HCT116 (cell line): ENCODE measurements around the gene ZNF621. TPM values are rescaled to one million over a fixed set of nuclear protein-coding genes. Genes with fewer than 3 reads are reported as not detected.

Source experiments
- ATAC-seq: fragments of 200-7000 bp; cut with Tn5 transposase; 2 replicates; pipeline ENCODE4 v1.9.1; 2020; ENCODE audit warnings: mild to moderate bottlenecking, moderate library complexity
- BruUV-seq: library from RNA; stranded (reverse); fragments of 400-500 nt; replicated peaks from 2 replicates; lab custom pipeline; 2021; lab: Mats Ljungman, UMichigan
- CTCF ChIA-PET: fragments of 300-600 bp; sonication (Branson Sonifier 250); formaldehyde crosslinking; loops from one replicate; lab custom pipeline; 2021; ENCODE audit warnings: antibody characterized with exemption; lab: Charles Lee
- POLR2A ChIA-PET: fragments of 300-600, 350-600 bp; sonication (Branson Sonifier 250); formaldehyde crosslinking; loops from one replicate; lab custom pipeline; 2021; ENCODE audit warnings: antibody characterized with exemption; lab: Charles Lee
- RAD21 ChIA-PET, 2 experiments: fragments of 300-600 bp; sonication (Branson Sonifier 250); formaldehyde crosslinking; loops; one replicate each; lab custom pipeline; 2023; ENCODE audit warnings: low total read pairs in 2 of 2; ENCODE audit not compliant: uncharacterized antibody in 2 of 2, unreplicated experiment in 2 of 2, low non-redundant PET in 1 of 2; lab: Charles Lee
- DNase-seq: peaks from one replicate; pipeline ENCODE4 v3.0.0-alpha.2; 2010; ENCODE audit warnings: low read depth, low spot score
- H2AFZ ChIP-seq: fragments of 200-600 bp; shearing (Covaris generic), sonication (generic); 2 replicates; pipeline ENCODE4 v1.6.1; 2017; ENCODE audit warnings: low read depth, mixed run types, mixed read lengths, antibody characterized with exemption, low read length; ENCODE audit not compliant: poor library complexity, severe bottlenecking
- H3K27ac ChIP-seq: 2 replicates; pipeline ENCODE4 v1.5.1; 2012; ENCODE audit warnings: low read depth, low read length
- H3K27me3 ChIP-seq: fragments of 200-600 bp; sonication (generic); 2 replicates; pipeline ENCODE4 v1.6.1; 2016; ENCODE audit warnings: mixed run types, low read length, mixed read lengths; ENCODE audit not compliant: insufficient read depth
- H3K36me3 ChIP-seq, 2 experiments: fragments of 200-500 bp in 1 of 2; fragments of 200-600 bp in 1 of 2; sonication (Bioruptor generic) in 1 of 2; sonication (generic) in 1 of 2; 2 replicates each; pipeline versions ENCODE4 v1.5.1 to v1.6.1; 2014 to 2016; ENCODE audit warnings: low read length in 2 of 2, inconsistent platforms in 1 of 2, mixed read lengths in 1 of 2, mixed run types in 1 of 2; ENCODE audit not compliant: insufficient read depth in 2 of 2, control insufficient read depth in 1 of 2
- H3K4me1 ChIP-seq, 2 experiments: fragments of 200-600 bp in 1 of 2; sonication (generic) in 1 of 2; 2 replicates each; pipeline versions ENCODE4 v1.5.1 to v1.6.1; 2012 to 2017; ENCODE audit warnings: low read length in 2 of 2, inconsistent platforms in 1 of 2, mild to moderate bottlenecking in 1 of 2, mixed read lengths in 1 of 2, mixed run types in 1 of 2, moderate library complexity in 1 of 2; ENCODE audit not compliant: insufficient read depth in 2 of 2, control insufficient read depth in 1 of 2
- H3K4me2 ChIP-seq: fragments of 200-600 bp; sonication (generic); 2 replicates; pipeline ENCODE4 v1.6.1; 2017; ENCODE audit warnings: mixed run types, low read length, mixed read lengths
- H3K4me3 ChIP-seq, 2 experiments: fragments of 200-600 bp in 1 of 2; sonication (generic) in 1 of 2; replicated peaks in 1 of 2; 2 replicates each; pipeline ENCODE4 v1.5.1; 2011 to 2016; ENCODE audit warnings: low read length in 2 of 2, control low read depth in 1 of 2, low read depth in 1 of 2, mild to moderate bottlenecking in 1 of 2, mixed read lengths in 1 of 2, mixed run types in 1 of 2
- H3K79me2 ChIP-seq: fragments of 200-600 bp; sonication (generic); 2 replicates; pipeline ENCODE4 v1.6.1; 2017; ENCODE audit warnings: mild to moderate bottlenecking, mixed run types, low read length, moderate library complexity, mixed read lengths; ENCODE audit not compliant: insufficient read depth
- H3K9ac ChIP-seq: fragments of 200-600 bp; sonication (generic); 2 replicates; pipeline ENCODE4 v1.6.1; 2016; ENCODE audit warnings: low read length, mixed read lengths
- H3K9me2 ChIP-seq: fragments of 200-600 bp; sonication (generic), shearing (Covaris generic); 2 replicates; pipeline ENCODE4 v1.6.1; 2017; ENCODE audit warnings: mixed run types, mild to moderate bottlenecking, moderate library complexity; ENCODE audit not compliant: insufficient read depth
- H3K9me3 ChIP-seq, 2 experiments: fragments of 200-500 bp in 1 of 2; fragments of 200-600 bp in 1 of 2; sonication (Bioruptor generic) in 1 of 2; sonication (generic) in 1 of 2; 2 replicates each; pipeline ENCODE4 v1.6.1; 2014 to 2017; ENCODE audit warnings: low read length in 2 of 2, mixed read lengths in 2 of 2, inconsistent platforms in 1 of 2, low read depth in 1 of 2, mild to moderate bottlenecking in 1 of 2, mixed run types in 1 of 2, moderate library complexity in 1 of 2; ENCODE audit not compliant: control insufficient read depth in 1 of 2, insufficient read depth in 1 of 2
- H4K20me1 ChIP-seq: fragments of 200-600 bp; sonication (generic), shearing (Covaris generic); 2 replicates; pipeline ENCODE4 v1.6.1; 2017; ENCODE audit warnings: mixed run types, mild to moderate bottlenecking, moderate library complexity; ENCODE audit not compliant: insufficient read depth
- CBX3 ChIP-seq: IDR thresholded peaks from 2 replicates; pipeline ENCODE4 v1.6.1; 2012; ENCODE audit warnings: low read depth
- CEBPB ChIP-seq: IDR thresholded peaks from 2 replicates; pipeline ENCODE4 v1.6.1; 2012; ENCODE audit warnings: low read depth
- EGR1 ChIP-seq: IDR thresholded peaks from 2 replicates; pipeline ENCODE4 v1.6.1; 2012; ENCODE audit warnings: low read depth
- EZH2 ChIP-seq: fragments of 200-600 bp; sonication (generic); IDR thresholded peaks from 2 replicates; pipeline ENCODE4 v1.6.1; 2017; ENCODE audit warnings: antibody characterized with exemption, mixed run types
- EZH2phosphoT487 ChIP-seq: fragments of 200-600 bp; IDR thresholded peaks from 2 replicates; pipeline ENCODE4 v1.6.1; 2018; ENCODE audit warnings: antibody characterized with exemption, borderline replicate concordance
- JUND ChIP-seq: IDR thresholded peaks from 2 replicates; pipeline ENCODE4 v1.6.1; 2012
- MAX ChIP-seq: IDR thresholded peaks from 2 replicates; pipeline ENCODE4 v1.6.1; 2012
- POLR2A ChIP-seq: IDR thresholded peaks from 2 replicates; pipeline ENCODE4 v1.7.0; 2011; ENCODE audit warnings: borderline replicate concordance; ENCODE audit not compliant: insufficient read depth, insufficient read length; ENCODE audit errors: extremely low read depth
- POLR2AphosphoS5 ChIP-seq: IDR thresholded peaks from 2 replicates; pipeline ENCODE4 v1.6.1; 2011; ENCODE audit warnings: mild to moderate bottlenecking, low read depth, low read length, moderate library complexity
- RAD21 ChIP-seq: IDR thresholded peaks from 2 replicates; pipeline ENCODE4 v1.6.1; 2012; ENCODE audit warnings: low read depth, mild to moderate bottlenecking
- REST ChIP-seq: IDR thresholded peaks from 2 replicates; pipeline ENCODE4 v1.6.1; 2012; ENCODE audit warnings: low read depth
- SIN3A ChIP-seq: IDR thresholded peaks from 2 replicates; pipeline ENCODE4 v1.6.1; 2012; ENCODE audit warnings: low read depth
- SP1 ChIP-seq: IDR thresholded peaks from 2 replicates; pipeline ENCODE4 v1.6.1; 2012; ENCODE audit warnings: low read depth
- SRF ChIP-seq: IDR thresholded peaks from 2 replicates; pipeline ENCODE4 v1.6.1; 2012; ENCODE audit warnings: low read depth
- TCF7L2 ChIP-seq: IDR thresholded peaks from 2 replicates; pipeline ENCODE4 v1.7.0; 2011; ENCODE audit warnings: borderline replicate concordance, inconsistent platforms; ENCODE audit not compliant: insufficient read depth, insufficient read length; ENCODE audit errors: extremely low read depth
- YY1 ChIP-seq: IDR thresholded peaks from 2 replicates; pipeline ENCODE4 v1.6.1; 2011; ENCODE audit warnings: low read length, low read depth, moderate library complexity, mild to moderate bottlenecking; ENCODE audit not compliant: insufficient replicate concordance; ENCODE audit errors: extremely low read depth
- ZFX ChIP-seq: fragments of 450-650 bp; IDR thresholded peaks from 2 replicates; pipeline ENCODE4 v1.6.1; 2017
- ZNF274 ChIP-seq: fragments of 200-500 bp; sonication (Bioruptor generic); IDR thresholded peaks from 2 replicates; pipeline ENCODE4 v1.6.1; 2014; ENCODE audit warnings: mild to moderate bottlenecking, low read depth, low read length, inconsistent platforms
- intact Hi-C: fragments of 100-400 bp; cut with micrococcal nuclease; formaldehyde crosslinking; loops from 2 replicates; pipeline ENCODE4 v1.10.0; 2022
- total RNA-seq: library from RNA; stranded (reverse); gene quantifications from one replicate; pipeline ENCODE4 v1.2.1, GENCODE V29; 2021; ENCODE audit not compliant: unreplicated experiment
- TF ChIP-seq, protein P1 (sequence below): IDR thresholded peaks from 2 replicates; pipeline ENCODE4 v1.6.1; 2011; ENCODE audit warnings: mild to moderate bottlenecking, low read length, moderate library complexity; ENCODE audit not compliant: insufficient replicate concordance; ENCODE audit errors: extremely low read depth
- TF ChIP-seq, protein P2 (sequence below): IDR thresholded peaks from 2 replicates; pipeline ENCODE4 v1.6.1; 2012

Gene ZNF621
- total RNA-seq, 1 experiment from 2014 or later, result 23.5 TPM

GRCh38 chr3:40518848-40519247 is 5.9 kb upstream of the ZNF621 start (continued):
- TF ChIP-seq, protein P1, sequence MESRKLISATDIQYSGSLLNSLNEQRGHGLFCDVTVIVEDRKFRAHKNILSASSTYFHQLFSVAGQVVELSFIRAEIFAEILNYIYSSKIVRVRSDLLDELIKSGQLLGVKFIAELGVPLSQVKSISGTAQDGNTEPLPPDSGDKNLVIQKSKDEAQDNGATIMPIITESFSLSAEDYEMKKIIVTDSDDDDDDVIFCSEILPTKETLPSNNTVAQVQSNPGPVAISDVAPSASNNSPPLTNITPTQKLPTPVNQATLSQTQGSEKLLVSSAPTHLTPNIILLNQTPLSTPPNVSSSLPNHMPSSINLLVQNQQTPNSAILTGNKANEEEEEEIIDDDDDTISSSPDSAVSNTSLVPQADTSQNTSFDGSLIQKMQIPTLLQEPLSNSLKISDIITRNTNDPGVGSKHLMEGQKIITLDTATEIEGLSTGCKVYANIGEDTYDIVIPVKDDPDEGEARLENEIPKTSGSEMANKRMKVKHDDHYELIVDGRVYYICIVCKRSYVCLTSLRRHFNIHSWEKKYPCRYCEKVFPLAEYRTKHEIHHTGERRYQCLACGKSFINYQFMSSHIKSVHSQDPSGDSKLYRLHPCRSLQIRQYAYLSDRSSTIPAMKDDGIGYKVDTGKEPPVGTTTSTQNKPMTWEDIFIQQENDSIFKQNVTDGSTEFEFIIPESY, result no peak
- TF ChIP-seq SIN3A (no peak), EZH2 (no peak), JUND (no peak), RAD21 (no peak), MAX (no peak), POLR2AphosphoS5 (no peak)
- TF ChIP-seq, protein P2, sequence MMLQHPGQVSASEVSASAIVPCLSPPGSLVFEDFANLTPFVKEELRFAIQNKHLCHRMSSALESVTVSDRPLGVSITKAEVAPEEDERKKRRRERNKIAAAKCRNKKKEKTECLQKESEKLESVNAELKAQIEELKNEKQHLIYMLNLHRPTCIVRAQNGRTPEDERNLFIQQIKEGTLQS, result no peak

DNA sequence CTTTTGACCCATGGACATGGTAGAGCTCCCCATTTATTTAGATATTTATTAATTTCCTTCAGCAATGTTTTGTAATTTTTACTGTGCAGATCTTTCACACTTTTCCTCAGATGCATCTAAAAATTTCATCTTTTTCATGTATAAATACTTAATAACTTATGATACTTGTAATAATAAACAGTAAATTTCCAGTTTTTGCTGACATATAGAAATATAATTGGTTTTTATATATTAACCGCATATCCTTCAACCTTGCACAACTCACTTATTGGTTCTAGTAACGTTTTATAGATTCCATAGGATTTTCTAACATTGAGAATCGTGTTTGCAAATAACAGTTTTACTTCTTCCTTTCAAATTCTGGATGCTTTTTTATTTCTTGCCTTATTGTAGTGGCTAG is 3.5 kb upstream of the ZNF621 start:
- POLR2A ChIA-PET, result no interaction called here
- no peak for TF ChIP-seq ZFX
- no peak for TF ChIP-seq SP1
- TF ChIP-seq JUND, result no peak
- TF ChIP-seq, protein P1, result no peak
- TF ChIP-seq TCF7L2, result no peak
- TF ChIP-seq POLR2A, result no peak
- no peak for TF ChIP-seq ZNF274
- TF ChIP-seq EZH2phosphoT487, result no peak
- no peak for TF ChIP-seq CBX3
- TF ChIP-seq EGR1, result no peak
- TF ChIP-seq CEBPB, result no peak
- no peak for TF ChIP-seq YY1
- TF ChIP-seq POLR2AphosphoS5, result no peak
- TF ChIP-seq REST, result no peak
- no peak for TF ChIP-seq SRF

More for the DNA sequence above, 3.5 kb upstream of the ZNF621 start:
- H2AFZ ChIP-seq, result no peak overlapping the region
- ATAC-seq (no peak), DNase-seq (no peak)
- no peaks in the 10 kb centered on the region for H3K9me2 ChIP-seq
- no peak overlapping the region for H3K27ac ChIP-seq
- no peaks in the 10 kb centered on the region for H3K27me3 ChIP-seq
- H3K9me3 ChIP-seq, result no peaks in the 10 kb centered on the region
- intact Hi-C loops, result no loop called here
- ChIA-PET RAD21 (no interaction called here), CTCF (no interaction called here)
- no peak overlapping the region for H3K4me3 ChIP-seq
- H3K9ac ChIP-seq, result no peak overlapping the region
- BruUV-seq, result no TSS peak
- peaks cover 2 to 4% of the 10 kb centered on the region in 2 experiments; a peak in 2 of 4 replicates for H3K36me3 ChIP-seq
- H3K79me2 ChIP-seq, result peaks cover 10% of the 10 kb centered on the region
- no peaks in the 10 kb centered on the region for H4K20me1 ChIP-seq
- no peak overlapping the region for H3K4me2 ChIP-seq
- H3K4me1 ChIP-seq, result peaks cover 0 to 18% of the 10 kb centered on the region in 2 experiments; a peak in 1 of 4 replicates
